Dedifferentiated amniotic fluid mesenchymal stem cell (primary cell): Measurements from ENCODE around the gene MICU1.

Source experiments
- DNase-seq: peaks from one replicate; pipeline ENCODE4 v3.0.0-alpha.2; 2016; ENCODE audit errors: extremely low spot score

MICU1 gene

DNA sequence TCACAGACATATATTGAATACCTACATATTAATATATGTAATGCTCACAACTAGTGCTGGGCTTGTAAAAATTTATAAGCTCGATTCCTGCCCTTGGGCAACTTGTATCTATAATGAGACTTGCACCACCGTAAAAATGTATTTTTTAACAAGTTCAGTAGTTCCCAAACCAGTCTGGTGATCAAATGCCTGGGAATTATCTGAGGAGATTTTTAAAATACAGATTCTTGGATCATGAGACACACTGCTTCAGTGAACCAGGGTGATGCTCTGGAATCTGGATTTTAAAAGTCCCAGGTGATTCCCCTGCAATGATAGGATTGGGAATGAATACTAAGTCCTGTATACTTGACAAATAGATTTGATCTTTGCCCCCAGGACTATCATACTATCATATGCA lies 4.3 kb upstream of the MICU1 start:
- no peak for DNase-seq

DNA sequence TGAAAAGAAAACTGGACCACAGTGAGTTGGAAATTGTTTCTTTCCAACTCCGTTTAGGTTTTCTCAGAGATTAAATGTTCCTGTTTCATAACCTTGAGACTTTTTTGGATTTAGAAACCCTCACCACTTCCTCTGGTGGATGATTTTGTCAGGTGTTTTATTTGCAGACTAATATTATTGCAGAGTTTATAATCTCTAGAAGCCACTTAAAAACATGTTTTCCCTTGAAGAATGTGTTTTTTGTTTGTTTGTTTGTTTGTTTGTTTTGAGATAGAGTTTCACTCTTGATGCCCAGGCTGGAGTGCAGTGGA lies 520 bp upstream of the MICU1 start:
- no peak for DNase-seq

GRCh38 chr10:72625276-72625607 lies 637 bp downstream of the MICU1 start:
- DNase-seq = no peak

- DNase-seq = no peak
Measured at GRCh38 chr10:72622271-72622670, 3.6 kb downstream of the MICU1 start.

DNA sequence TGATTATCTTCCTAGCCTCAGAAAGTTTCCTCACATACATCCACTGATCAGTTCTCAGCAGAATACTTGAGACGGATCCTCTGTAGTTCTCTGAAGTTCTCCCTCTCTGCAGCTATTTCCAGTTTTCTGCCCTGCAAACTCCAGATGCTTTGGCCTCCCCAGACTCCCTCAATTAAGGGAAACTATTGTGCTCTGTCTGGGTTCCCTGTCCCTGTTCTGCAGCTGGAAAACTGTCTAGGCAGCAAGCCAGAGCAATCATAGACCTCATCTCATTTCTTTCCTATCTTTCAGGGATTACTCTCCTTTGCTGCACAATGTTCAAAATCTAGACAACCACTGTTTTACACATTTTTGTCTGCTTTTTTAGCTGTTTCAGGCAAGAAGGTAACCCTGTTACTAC lies 9.2 kb downstream of the MICU1 start:
- DNase-seq = no peak

- no peak for DNase-seq
Measured at GRCh38 chr10:72615970-72616369, 9.9 kb downstream of the MICU1 start.

GRCh38 chr10:72612203-72612826 lies 13.6 kb downstream of the MICU1 start:
- no peak for DNase-seq

- DNase-seq = no peak
Measured at GRCh38 chr10:72611783-72612182, 14.1 kb downstream of the MICU1 start.

DNA sequence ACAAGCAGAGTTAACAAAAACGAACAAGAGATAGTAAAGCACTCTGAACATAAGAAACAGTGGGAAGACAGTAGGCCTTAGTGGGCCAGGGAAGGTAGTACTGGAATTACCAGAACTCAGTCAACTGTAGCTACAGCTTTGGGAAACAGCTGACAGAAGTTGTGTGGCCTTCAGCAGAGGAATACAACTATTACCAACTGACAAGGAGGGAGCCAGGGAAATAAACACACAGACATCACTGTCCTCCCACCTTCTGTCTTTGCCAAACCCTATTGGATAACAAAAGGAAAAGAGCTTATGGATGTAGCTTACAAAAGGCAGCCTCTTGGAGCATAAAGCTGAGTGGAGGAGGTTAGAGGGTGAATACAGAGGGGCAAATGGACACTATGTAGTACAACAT lies 15.4 kb downstream of the MICU1 start:
- DNase-seq = no peak

GRCh38 chr10:72605122-72605521 lies 20.8 kb downstream of the MICU1 start:
- DNase-seq = no peak

DNA sequence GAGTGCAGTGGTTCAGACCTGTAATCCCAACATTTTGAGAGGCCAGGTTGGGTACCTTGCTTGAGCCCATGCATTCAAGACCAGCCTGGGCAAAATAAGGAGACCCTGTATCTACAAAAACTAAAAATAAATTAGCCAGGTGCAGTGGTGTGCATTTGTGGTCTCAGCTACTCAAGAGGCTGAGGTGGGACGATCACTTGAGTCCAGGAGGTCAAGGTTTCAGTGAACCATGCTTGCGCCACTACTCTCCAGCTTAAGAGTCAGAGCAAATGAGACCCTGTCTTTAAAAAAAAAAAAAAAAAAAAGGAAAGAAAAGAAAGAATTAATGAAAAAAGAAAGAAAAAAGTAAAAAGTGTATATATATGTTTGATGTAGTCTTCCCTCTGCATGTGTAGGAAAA lies 24.7 kb downstream of the MICU1 start:
- DNase-seq = no peak

DNA sequence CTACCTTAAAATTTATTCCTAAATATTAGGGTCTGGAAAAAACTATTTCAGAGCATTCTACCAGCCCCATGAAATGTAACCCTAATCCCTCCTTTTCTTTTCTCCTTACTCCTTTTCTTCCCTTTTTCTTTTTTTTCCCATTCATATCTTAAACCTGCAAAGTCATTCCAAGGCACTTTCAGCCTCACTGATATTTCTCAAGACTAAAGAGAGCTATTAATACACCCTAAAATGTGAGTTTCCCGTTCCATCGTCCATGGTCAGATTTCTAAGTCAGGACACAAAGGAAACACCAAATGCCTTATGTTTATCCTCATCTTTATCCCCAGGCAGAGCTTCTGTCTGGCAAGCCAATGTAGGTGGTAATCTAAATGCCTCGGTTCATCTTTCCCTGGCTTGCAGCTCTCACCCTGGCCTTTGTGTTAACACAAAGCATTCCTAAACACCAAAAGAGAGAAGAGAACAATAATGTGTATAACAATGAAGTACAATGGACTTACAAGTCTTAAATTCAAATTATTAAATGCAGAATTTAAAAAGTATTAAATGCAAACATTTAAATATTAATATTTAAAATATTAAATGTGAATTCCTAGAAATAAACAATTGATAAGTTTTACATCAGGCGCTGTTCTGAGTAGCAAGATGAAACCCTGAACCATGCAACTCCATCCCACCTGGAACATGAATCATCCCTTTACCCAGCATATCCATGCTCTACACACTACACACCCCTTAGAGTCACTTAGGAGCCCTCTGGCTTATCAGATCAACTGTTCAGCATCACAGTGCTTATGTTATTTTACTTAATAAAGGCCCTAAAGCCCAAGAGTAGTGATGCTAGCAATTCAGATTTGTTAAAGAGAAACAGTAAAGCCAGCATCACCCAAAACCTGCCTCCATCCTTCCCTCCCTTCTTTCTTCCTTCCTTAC lies 26.8 kb downstream of the MICU1 start:
- no peak for DNase-seq

DNA sequence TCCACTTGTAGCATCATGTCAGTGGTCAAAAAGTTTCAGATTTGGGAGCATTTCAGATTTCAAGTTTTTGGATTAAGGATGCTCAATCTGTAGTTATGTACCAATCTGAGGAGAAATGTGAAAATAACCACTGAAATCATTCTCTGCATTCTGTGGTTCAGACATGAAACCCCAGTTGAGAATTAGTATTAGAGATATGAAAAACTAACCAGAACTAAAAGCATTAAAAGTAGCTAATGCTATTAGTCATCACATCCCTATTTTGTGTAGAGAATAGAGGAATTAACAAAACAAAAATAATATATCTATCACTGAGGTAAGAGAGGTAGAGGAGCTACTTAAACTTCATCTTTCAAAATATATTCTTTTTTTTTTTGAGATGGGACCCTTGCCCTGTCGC lies 28.0 kb downstream of the MICU1 start:
- no peak for DNase-seq

DNA sequence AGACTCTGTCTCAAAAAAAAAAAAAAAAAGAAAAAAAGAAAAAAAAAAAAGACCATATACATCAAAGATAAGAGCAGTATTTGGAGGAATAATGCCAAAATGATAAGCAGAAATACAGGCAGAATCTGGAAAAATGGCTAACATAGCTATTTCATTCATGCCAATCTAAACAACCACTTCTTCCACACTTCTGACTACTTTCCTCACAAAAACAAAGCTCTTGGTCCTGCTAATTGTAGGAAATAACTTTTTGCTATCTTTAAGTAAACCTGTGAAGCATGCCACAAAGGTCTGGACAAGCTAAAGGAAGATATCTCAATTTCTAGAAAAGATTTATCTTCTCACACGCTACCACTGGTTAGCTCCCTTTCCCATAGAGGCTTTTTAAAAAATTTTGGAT lies 30.4 kb downstream of the MICU1 start:
- DNase-seq = no peak

DNA sequence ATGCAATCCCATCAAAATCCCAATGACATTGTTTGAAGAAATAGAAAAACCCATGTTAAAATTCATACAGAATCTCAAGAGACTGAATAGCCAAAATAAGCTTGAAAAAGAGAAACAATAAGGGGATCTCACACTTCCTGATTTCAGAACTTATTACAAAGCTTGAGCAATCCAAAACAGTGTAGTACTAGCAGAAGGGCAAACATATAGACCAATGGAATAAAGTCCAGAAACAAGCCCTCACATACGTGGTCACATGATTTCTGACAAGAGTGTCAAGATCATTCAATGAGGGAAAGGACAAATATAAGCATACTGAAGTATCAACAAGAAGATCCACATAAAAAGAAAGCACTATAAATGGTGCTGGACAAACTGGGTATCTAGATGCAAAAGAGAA lies 31.9 kb downstream of the MICU1 start:
- no peak for DNase-seq

DNA sequence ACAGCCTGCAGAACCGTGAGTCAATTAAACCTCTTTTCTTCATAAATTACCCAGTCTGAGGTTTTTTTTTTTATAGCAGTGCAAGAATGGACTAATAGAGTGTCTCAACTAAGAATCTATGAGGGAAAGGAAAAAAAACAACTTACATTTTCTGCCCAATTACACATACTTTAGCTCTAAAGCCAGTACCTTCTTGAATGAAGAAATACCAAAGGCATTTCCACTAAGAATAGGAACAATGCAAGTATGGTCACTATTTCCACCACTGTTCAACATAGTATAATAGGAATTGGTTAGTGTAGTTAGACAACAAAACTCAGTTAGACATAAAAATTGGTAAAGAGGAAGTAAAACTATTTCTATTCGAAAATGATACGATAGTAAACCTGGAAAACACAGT lies 37.6 kb downstream of the MICU1 start:
- DNase-seq = no peak

DNA sequence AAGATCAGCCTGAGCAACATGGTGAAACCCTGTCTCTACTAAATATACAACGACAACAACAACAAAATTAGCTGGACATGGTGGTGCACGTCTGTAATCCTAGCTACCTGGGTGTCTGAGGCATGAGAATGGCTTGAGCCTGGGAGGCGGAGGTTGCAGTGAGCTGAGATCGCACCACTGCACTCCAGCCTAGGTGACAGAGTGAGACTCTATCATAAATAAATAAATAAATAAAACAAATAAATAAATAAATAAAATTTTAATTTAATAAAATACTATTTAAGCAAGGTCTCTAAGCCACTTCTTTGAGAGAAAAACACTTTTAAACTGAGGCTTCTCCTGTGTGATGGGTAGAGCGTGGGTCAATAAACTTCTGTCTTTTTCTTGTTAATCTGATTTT lies 38.3 kb downstream of the MICU1 start:
- DNase-seq = no peak

GRCh38 chr10:72574636-72575035 lies 51.2 kb downstream of the MICU1 start:
- DNase-seq = no peak

GRCh38 chr10:72573079-72573478 lies 52.8 kb downstream of the MICU1 start:
- no peak for DNase-seq

DNA sequence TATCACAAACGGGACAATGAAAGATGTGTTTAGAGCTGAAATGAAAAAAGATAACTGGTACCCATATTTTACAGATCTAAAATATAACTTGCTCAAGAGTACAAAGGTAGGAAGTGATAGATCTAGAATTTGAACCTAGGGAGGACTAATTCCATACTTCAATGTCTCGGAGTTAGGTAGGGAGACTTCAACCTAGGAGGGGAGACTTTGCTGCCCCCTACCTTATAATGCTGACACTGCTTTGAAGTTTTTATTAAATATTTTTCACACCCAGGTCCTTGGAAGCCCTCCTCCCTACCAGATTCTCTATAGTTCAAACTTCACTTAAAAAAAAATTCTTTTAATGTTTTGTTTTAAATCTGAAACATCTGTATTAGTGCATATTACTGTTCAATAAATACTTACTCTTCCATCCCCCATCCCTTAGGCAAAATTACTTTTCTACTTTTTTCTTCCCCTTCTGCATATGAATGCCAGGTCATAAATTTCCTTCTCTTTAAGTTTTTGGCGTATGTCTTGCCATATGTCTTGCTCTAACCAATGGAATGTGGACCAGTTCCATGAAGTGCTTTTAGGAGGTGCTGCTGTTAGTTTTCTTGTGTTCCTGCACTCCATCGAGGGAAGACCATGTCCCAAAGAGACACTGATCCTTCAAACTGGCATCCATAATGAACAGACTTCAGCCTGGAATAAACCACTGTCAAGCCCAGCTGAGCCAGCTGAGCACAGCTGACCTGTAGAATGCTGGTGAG lies 57.8 kb downstream of the MICU1 start:
- no peak for DNase-seq

DNA sequence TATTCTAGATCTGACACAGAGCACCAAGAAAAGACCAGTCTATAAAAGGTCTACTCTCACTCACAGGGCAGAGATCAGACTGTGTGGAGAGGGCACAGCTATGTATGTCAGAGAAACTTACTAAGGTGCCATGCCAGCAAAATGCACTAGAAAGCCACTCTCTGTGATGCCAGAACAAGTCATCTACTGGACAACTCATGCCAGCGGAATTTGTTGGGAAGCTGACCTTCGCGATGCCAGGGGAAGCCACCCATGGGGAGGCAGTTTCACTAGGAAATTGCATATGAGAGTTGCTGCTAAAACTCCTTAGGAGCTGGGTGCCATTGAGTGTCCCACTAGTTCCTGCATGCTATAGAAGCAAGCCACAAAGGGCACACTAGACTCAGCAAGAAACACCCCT lies 58.5 kb downstream of the MICU1 start:
- DNase-seq = peak; percentile 26

DNA sequence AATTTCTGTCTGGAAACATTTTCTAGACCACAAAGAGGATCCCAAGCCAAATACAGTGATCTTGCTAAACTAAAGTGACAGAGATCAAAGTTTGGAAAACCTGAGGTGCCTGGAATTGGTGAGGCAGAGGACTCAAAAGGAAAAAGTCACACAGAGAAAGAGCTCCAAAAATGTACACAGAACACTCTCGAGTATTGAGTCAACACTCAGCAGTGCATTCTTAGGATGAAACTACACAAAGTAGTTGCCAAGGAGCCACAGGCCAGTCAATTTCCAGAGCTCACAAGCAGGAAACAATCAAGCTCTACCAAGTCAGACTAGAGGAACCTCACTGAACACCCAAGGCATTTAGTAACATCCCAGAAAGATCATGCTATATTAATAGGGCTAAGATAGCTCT lies 61.3 kb downstream of the MICU1 start:
- DNase-seq = peak; percentile 59

- no peak for DNase-seq
Measured at GRCh38 chr10:72563327-72563932, 62.4 kb downstream of the MICU1 start.
